Activated naive CD8-positive, alpha-beta T cell treated with anti-CD3 and anti-CD28 coated beads, Interleukin-2, amount 10 ng/mL, durations not matched to agents 7 days and 5 days (primary cell): ENCODE results near the gene STEAP1B. TPM values are rescaled to one million over a fixed set of nuclear protein-coding genes. Genes with fewer than 3 reads are reported as not detected.
"Not testable (repeated sequence)": the region's sequence is repeated elsewhere in the genome, so short reads cannot be mapped to it uniquely, and the experiment has no call there.

Source experiments
- ATAC-seq: fragments of 150-1000 bp; cut with Tn5 transposase; one replicate; pipeline ENCODE4 v1.10.0; 2021; ENCODE audit warnings: low read depth, moderate library complexity
- POLR2A ChIA-PET: fragments of 350-600 bp; sonication (Branson Sonifier 250); formaldehyde crosslinking; loops from one replicate; lab custom pipeline; 2021; ENCODE audit warnings: antibody characterized with exemption; lab: Charles Lee
- DNase-seq: peaks from one replicate; pipeline ENCODE4 v3.0.0; 2021
- H3K27ac Mint-ChIP-seq: one replicate; pipeline ENCODE4 v1.8.0; 2022; ENCODE audit warnings: mild to moderate bottlenecking, mixed read lengths
- H3K27me3 Mint-ChIP-seq: one replicate; pipeline ENCODE4 v1.8.0; 2022; ENCODE audit warnings: mild to moderate bottlenecking, moderate library complexity, mixed read lengths
- H3K36me3 Mint-ChIP-seq: one replicate; pipeline ENCODE4 v1.8.0; 2021; ENCODE audit warnings: mild to moderate bottlenecking, mixed read lengths
- H3K4me1 Mint-ChIP-seq: one replicate; pipeline ENCODE4 v1.8.0; 2021; ENCODE audit warnings: mixed read lengths
- H3K4me3 Mint-ChIP-seq: one replicate; pipeline ENCODE4 v1.8.0; 2022; ENCODE audit warnings: mild to moderate bottlenecking, moderate library complexity, mixed read lengths
- H3K9me3 Mint-ChIP-seq: one replicate; pipeline ENCODE4 v1.8.0; 2021; ENCODE audit warnings: mixed read lengths
- total RNA-seq, 2 experiments: library from RNA; stranded (reverse); gene quantifications; one replicate each; pipeline ENCODE4 v1.2.3, GENCODE V29; 2021

STEAP1B gene
- total RNA-seq, 2 experiments from 2014 or later: 0.19 TPM; not detected in 1

GRCh38 chr7:22519560-22519959 lies 19.6 kb upstream of the STEAP1B start:
- H3K4me3 Mint-ChIP-seq, POLR2A ChIA-PET, H3K9me3 Mint-ChIP-seq, ATAC-seq, H3K36me3 Mint-ChIP-seq, DNase-seq, H3K27ac Mint-ChIP-seq, H3K4me1 Mint-ChIP-seq: not testable (repeated sequence)
- peaks cover 23% of the 10 kb centered on the region for H3K27me3 Mint-ChIP-seq

- H3K4me3 Mint-ChIP-seq, H3K9me3 Mint-ChIP-seq, POLR2A ChIA-PET, H3K4me1 Mint-ChIP-seq, DNase-seq, H3K27ac Mint-ChIP-seq, ATAC-seq, H3K36me3 Mint-ChIP-seq: not testable (repeated sequence)
- H3K27me3 Mint-ChIP-seq: peaks cover 10% of the 10 kb centered on the region
Observed at GRCh38 chr7:22516950-22517349, 17.0 kb upstream of the STEAP1B start.

- not testable (repeated sequence) for H3K27me3 Mint-ChIP-seq
Observed at GRCh38 chr7:22514963-22515362, 15.0 kb upstream of the STEAP1B start.

GRCh38 chr7:22507320-22507719 lies 7.3 kb upstream of the STEAP1B start:
- DNase-seq, H3K9me3 Mint-ChIP-seq, H3K27ac Mint-ChIP-seq, H3K4me1 Mint-ChIP-seq, ATAC-seq, H3K36me3 Mint-ChIP-seq, H3K4me3 Mint-ChIP-seq, POLR2A ChIA-PET: not testable (repeated sequence)
- H3K27me3 Mint-ChIP-seq: peaks cover 16% of the 10 kb centered on the region

More at GRCh38 chr7:22514963-22515362, 15.0 kb upstream of the STEAP1B start:
- H3K27ac Mint-ChIP-seq, H3K36me3 Mint-ChIP-seq, H3K9me3 Mint-ChIP-seq, ATAC-seq, H3K4me3 Mint-ChIP-seq, POLR2A ChIA-PET, H3K4me1 Mint-ChIP-seq, DNase-seq: not testable (repeated sequence)

DNA sequence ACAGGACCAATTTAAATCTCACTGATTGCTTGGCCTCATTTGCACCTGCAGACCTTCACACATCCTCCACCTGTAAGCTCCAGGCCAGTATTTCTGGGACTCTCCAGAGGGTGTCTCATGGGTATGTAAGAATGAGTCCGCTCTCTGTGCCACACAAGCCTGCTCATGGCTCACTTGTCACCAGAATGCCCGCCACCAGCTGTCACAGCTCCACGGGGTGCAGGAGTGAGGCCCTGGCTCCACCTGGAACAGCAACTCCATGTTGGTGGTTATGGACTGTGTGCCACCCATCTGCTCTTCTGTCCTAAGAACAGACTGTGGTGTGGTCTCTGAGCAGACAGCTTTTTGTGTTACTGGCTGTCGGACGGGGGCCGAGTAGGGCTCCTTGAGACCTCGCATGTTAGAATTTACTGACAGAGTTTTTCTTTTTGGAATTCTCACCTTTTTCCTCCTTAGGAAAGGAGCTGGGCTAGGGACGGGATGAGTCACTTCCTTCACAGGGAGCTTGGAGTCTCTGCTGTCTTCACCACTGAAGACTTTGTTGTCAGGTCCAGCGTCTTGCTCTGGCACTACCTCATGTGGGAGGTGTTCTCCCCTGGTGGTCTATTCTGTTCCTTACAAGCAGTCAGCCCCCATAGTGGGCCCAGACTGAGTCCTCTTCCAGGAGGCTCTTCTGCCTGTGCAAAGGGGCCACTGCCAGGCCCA lies 6.5 kb upstream of the STEAP1B start:
- H3K9me3 Mint-ChIP-seq, H3K36me3 Mint-ChIP-seq, H3K27ac Mint-ChIP-seq, DNase-seq, POLR2A ChIA-PET, ATAC-seq, H3K4me3 Mint-ChIP-seq, H3K4me1 Mint-ChIP-seq: not testable (repeated sequence)
- H3K27me3 Mint-ChIP-seq: peaks cover 18% of the 10 kb centered on the region

DNA sequence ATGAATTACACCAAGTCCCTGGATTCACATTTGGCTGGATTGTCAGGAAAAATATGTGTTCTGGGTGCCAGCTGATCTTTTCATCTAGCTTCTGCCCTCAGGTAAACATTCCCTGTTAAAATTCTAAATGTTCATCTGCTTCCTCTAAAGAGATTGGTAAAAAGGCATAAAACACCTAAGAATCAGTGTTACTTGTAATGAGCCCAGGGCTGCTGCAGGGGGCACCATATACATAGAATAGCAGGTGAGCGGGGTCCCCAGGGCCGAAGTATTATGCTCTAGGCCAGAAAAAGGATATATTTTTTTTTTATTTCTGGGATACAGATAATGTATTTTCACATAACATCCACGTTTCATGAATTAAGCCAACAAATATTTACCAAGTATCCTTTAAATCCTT lies 4.5 kb upstream of the STEAP1B start:
- H3K27ac Mint-ChIP-seq, H3K36me3 Mint-ChIP-seq, ATAC-seq, H3K4me3 Mint-ChIP-seq, H3K4me1 Mint-ChIP-seq, POLR2A ChIA-PET, H3K9me3 Mint-ChIP-seq, DNase-seq: not testable (repeated sequence)
- H3K27me3 Mint-ChIP-seq: peaks cover 20% of the 10 kb centered on the region

DNA sequence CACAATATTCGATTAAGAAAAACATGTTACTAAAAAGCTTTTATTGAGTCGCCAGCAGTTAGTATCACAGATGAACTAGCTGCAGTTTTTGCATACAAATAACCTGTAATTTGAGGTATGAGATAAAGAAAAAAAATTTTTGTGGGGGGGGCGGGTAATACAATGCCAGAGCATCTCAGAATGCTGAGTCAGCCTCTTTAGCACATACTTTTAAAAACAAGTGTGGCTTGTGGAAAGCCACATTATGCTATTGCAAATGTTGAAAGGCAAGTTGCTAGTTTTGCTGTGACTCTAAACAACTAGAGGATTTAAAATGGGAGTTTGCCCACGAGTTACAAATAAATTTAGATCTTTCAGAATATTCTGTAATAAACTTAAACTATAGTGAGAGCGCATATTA lies 2.1 kb upstream of the STEAP1B start:
- peaks cover 26% of the 10 kb centered on the region for H3K27me3 Mint-ChIP-seq

GRCh38 chr7:22501336-22501735 lies 1.3 kb upstream of the STEAP1B start:
- H3K9me3 Mint-ChIP-seq, ATAC-seq, POLR2A ChIA-PET, DNase-seq, H3K36me3 Mint-ChIP-seq, H3K4me3 Mint-ChIP-seq, H3K27ac Mint-ChIP-seq, H3K4me1 Mint-ChIP-seq: not testable (repeated sequence)
- peaks cover 29% of the 10 kb centered on the region for H3K27me3 Mint-ChIP-seq

More for the DNA sequence above, 2.1 kb upstream of the STEAP1B start:
- ATAC-seq, H3K4me1 Mint-ChIP-seq, H3K36me3 Mint-ChIP-seq, POLR2A ChIA-PET, H3K4me3 Mint-ChIP-seq, DNase-seq, H3K9me3 Mint-ChIP-seq, H3K27ac Mint-ChIP-seq: not testable (repeated sequence)

- no peak for DNase-seq
- ATAC-seq: no peak
- peaks cover 22% of the 10 kb centered on the region for H3K27me3 Mint-ChIP-seq
- H3K4me3 Mint-ChIP-seq: no peak overlapping the region
- no peaks in the 10 kb centered on the region for H3K36me3 Mint-ChIP-seq
- H3K4me1 Mint-ChIP-seq: peaks cover 3% of the 10 kb centered on the region
- POLR2A ChIA-PET: no interaction called here
- H3K9me3 Mint-ChIP-seq: no peaks in the 10 kb centered on the region
- no peak overlapping the region for H3K27ac Mint-ChIP-seq
Observed at GRCh38 chr7:22499044-22499443, 944 bp downstream of the STEAP1B start.

- H3K4me1 Mint-ChIP-seq, H3K27ac Mint-ChIP-seq, H3K9me3 Mint-ChIP-seq, H3K4me3 Mint-ChIP-seq, DNase-seq, ATAC-seq, H3K36me3 Mint-ChIP-seq, POLR2A ChIA-PET: not testable (repeated sequence)
- peaks cover 14% of the 10 kb centered on the region for H3K27me3 Mint-ChIP-seq
Observed at GRCh38 chr7:22496912-22497311, 3.1 kb downstream of the STEAP1B start.

DNA sequence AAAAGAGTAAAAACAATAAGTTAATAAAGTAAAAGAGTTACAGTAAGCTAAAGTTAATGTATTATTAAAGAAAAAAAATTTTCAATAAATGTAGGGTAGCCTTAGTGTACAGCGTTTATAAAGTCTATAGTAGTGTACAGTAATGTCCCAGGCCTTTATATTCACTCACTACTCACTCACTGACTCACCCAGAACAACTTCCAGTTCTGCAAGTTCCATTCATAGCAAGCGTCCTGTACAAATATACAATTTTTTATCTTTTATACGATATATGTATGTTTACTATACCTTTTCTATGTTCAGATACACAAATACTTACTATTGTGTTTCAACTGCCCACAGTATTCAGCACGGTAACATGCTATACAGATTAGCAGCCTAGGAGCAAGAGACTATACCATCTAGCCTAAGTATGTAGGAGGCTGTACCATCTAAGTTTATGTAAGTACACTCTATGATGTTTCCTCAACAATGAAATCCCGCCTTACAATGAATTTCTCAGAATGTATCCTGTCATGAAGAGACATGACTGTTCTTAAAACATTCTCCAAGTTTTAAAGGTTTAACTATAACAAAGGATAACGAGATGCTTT lies 3.6 kb downstream of the STEAP1B start:
- H3K27ac Mint-ChIP-seq, POLR2A ChIA-PET, H3K36me3 Mint-ChIP-seq, H3K4me1 Mint-ChIP-seq, H3K9me3 Mint-ChIP-seq, ATAC-seq, H3K4me3 Mint-ChIP-seq, DNase-seq: not testable (repeated sequence)
- H3K27me3 Mint-ChIP-seq: peaks cover 14% of the 10 kb centered on the region

- H3K4me1 Mint-ChIP-seq, DNase-seq, H3K27me3 Mint-ChIP-seq, H3K9me3 Mint-ChIP-seq, H3K4me3 Mint-ChIP-seq, H3K27ac Mint-ChIP-seq, H3K36me3 Mint-ChIP-seq, ATAC-seq, POLR2A ChIA-PET: not testable (repeated sequence)
Observed at GRCh38 chr7:22493160-22493925, 6.6 kb downstream of the STEAP1B start.

DNA sequence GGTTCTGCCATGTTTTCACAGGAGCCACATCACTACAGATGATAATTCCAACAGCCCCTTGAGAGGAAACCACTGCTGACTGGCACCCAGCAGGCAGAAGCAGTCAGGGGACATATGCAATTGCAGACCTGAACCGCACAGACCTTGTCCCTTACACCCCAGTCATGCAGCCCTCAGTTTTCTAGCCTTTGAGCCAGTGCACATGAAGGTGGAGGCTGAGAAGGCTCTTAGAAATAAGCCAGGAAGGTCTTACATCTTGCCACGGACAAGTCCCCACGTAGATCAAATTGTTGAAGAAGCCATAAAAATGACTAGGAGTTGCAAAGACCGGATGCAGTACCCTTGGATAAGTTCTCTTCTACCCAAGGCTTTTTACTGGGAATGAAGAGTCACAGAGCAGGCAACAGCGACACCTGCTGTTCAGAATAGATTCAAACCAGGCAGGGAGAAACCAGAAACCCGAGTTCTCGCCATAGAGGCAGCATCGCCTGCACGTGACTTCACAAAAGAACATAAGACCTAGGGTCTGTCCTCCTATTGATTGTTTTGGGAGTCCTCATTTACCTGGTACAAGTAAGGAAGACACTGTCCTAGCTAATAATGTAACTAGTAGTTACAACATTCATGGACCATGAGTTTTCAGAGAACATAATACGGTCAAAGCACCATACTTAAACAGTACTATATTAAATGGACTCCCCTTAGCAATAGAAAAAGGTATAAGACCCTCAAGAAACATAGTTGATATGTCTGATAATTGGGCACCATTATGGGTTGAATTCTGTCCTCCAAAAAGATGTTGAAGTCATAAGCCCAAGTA lies 11.1 kb downstream of the STEAP1B start:
- peak; percentile 50 for ATAC-seq
- POLR2A ChIA-PET: no interaction called here
- DNase-seq: peak; percentile 47
- no peaks in the 10 kb centered on the region for H3K36me3 Mint-ChIP-seq
- H3K27ac Mint-ChIP-seq: no peak overlapping the region
- H3K27me3 Mint-ChIP-seq: peaks cover 7% of the 10 kb centered on the region
- peaks cover 4% of the 10 kb centered on the region for H3K4me1 Mint-ChIP-seq
- H3K4me3 Mint-ChIP-seq: no peak overlapping the region
- no peaks in the 10 kb centered on the region for H3K9me3 Mint-ChIP-seq
